ENCODE data around the gene CACNA2D3.

CACNA2D3 gene

GRCh38 chr3:54514006-54514405, 391.7 kb downstream of the CACNA2D3 start:
- no peak overlapping the region for H3K27ac ChIP-seq
- no peak for TF ChIP-seq ZFX (IDR thresholded peaks at IDR 0.05; ENCODE audit: borderline replicate concordance)
- TF ChIP-seq CTCF (IDR thresholded peaks at IDR 0.05) = no peak

- H3K27ac ChIP-seq = no peak overlapping the region
- TF ChIP-seq ZFX (IDR thresholded peaks at IDR 0.05; ENCODE audit: borderline replicate concordance) (no peak), CTCF (IDR thresholded peaks at IDR 0.05) (no peak)
These were observed 392.1 kb downstream of the CACNA2D3 start for GRCh38 chr3:54514416-54514815.

GRCh38 chr3:54515441-54516213, 393.3 kb downstream of the CACNA2D3 start:
- no peak for TF ChIP-seq CTCF (IDR thresholded peaks at IDR 0.05)
- no peak for TF ChIP-seq ZFX (IDR thresholded peaks at IDR 0.05; ENCODE audit: borderline replicate concordance)
- no peak overlapping the region for H3K27ac ChIP-seq

- no peak for TF ChIP-seq ZFX (IDR thresholded peaks at IDR 0.05; ENCODE audit: borderline replicate concordance)
- TF ChIP-seq CTCF (IDR thresholded peaks at IDR 0.05) = no peak
- no peak overlapping the region for H3K27ac ChIP-seq
These were observed 395.1 kb downstream of the CACNA2D3 start for GRCh38 chr3:54517424-54517823.

- H3K27ac ChIP-seq = no peak overlapping the region
- TF ChIP-seq CTCF (IDR thresholded peaks at IDR 0.05) (no peak), ZFX (IDR thresholded peaks at IDR 0.05; ENCODE audit: borderline replicate concordance) (no peak)
These were observed 395.8 kb downstream of the CACNA2D3 start for GRCh38 chr3:54518011-54518675.

- TF ChIP-seq CTCF (IDR thresholded peaks at IDR 0.05) (no peak), ZFX (IDR thresholded peaks at IDR 0.05; ENCODE audit: borderline replicate concordance) (no peak)
- no peak overlapping the region for H3K27ac ChIP-seq
These were observed 397.1 kb downstream of the CACNA2D3 start for GRCh38 chr3:54519493-54519892.

GRCh38 chr3:54520060-54520459, 397.7 kb downstream of the CACNA2D3 start:
- H3K27ac ChIP-seq = no peak overlapping the region
- TF ChIP-seq ZFX (IDR thresholded peaks at IDR 0.05; ENCODE audit: borderline replicate concordance) (no peak), CTCF (IDR thresholded peaks at IDR 0.05) (no peak)
